HCT116 (cell line): Measurements from ENCODE around the gene FAM9B. TPM values are rescaled to one million over a fixed set of nuclear protein-coding genes. Genes with fewer than 3 reads are reported as not detected.

Experiments
- ATAC-seq: fragments of 200-7000 bp; cut with Tn5 transposase; 2 replicates; pipeline ENCODE4 v1.9.1; 2020; ENCODE audit warnings: mild to moderate bottlenecking, moderate library complexity
- BruUV-seq: library from RNA; stranded (reverse); fragments of 400-500 nt; replicated peaks from 2 replicates; lab custom pipeline; 2021; lab: Mats Ljungman, UMichigan
- CTCF ChIA-PET: fragments of 300-600 bp; sonication (Branson Sonifier 250); formaldehyde crosslinking; loops from one replicate; lab custom pipeline; 2021; ENCODE audit warnings: antibody characterized with exemption; lab: Charles Lee
- POLR2A ChIA-PET: fragments of 300-600, 350-600 bp; sonication (Branson Sonifier 250); formaldehyde crosslinking; loops from one replicate; lab custom pipeline; 2021; ENCODE audit warnings: antibody characterized with exemption; lab: Charles Lee
- RAD21 ChIA-PET, 2 experiments: fragments of 300-600 bp; sonication (Branson Sonifier 250); formaldehyde crosslinking; loops; one replicate each; lab custom pipeline; 2023; ENCODE audit warnings: low total read pairs in 2 of 2; ENCODE audit not compliant: uncharacterized antibody in 2 of 2, unreplicated experiment in 2 of 2, low non-redundant PET in 1 of 2; lab: Charles Lee
- DNase-seq: peaks from one replicate; pipeline ENCODE4 v3.0.0-alpha.2; 2010; ENCODE audit warnings: low read depth, low spot score
- H2AFZ ChIP-seq: fragments of 200-600 bp; shearing (Covaris generic), sonication (generic); 2 replicates; pipeline ENCODE4 v1.6.1; 2017; ENCODE audit warnings: low read depth, mixed run types, mixed read lengths, antibody characterized with exemption, low read length; ENCODE audit not compliant: poor library complexity, severe bottlenecking
- H3K27ac ChIP-seq: 2 replicates; pipeline ENCODE4 v1.5.1; 2012; ENCODE audit warnings: low read depth, low read length
- H3K27me3 ChIP-seq: fragments of 200-600 bp; sonication (generic); 2 replicates; pipeline ENCODE4 v1.6.1; 2016; ENCODE audit warnings: mixed run types, low read length, mixed read lengths; ENCODE audit not compliant: insufficient read depth
- H3K36me3 ChIP-seq, 2 experiments: fragments of 200-500 bp in 1 of 2; fragments of 200-600 bp in 1 of 2; sonication (Bioruptor generic) in 1 of 2; sonication (generic) in 1 of 2; 2 replicates each; pipeline versions ENCODE4 v1.5.1 to v1.6.1; 2014 to 2016; ENCODE audit warnings: low read length in 2 of 2, inconsistent platforms in 1 of 2, mixed read lengths in 1 of 2, mixed run types in 1 of 2; ENCODE audit not compliant: insufficient read depth in 2 of 2, control insufficient read depth in 1 of 2
- H3K4me1 ChIP-seq, 2 experiments: fragments of 200-600 bp in 1 of 2; sonication (generic) in 1 of 2; 2 replicates each; pipeline versions ENCODE4 v1.5.1 to v1.6.1; 2012 to 2017; ENCODE audit warnings: low read length in 2 of 2, inconsistent platforms in 1 of 2, mild to moderate bottlenecking in 1 of 2, mixed read lengths in 1 of 2, mixed run types in 1 of 2, moderate library complexity in 1 of 2; ENCODE audit not compliant: insufficient read depth in 2 of 2, control insufficient read depth in 1 of 2
- H3K4me2 ChIP-seq: fragments of 200-600 bp; sonication (generic); 2 replicates; pipeline ENCODE4 v1.6.1; 2017; ENCODE audit warnings: mixed run types, low read length, mixed read lengths
- H3K4me3 ChIP-seq, 2 experiments: fragments of 200-600 bp in 1 of 2; sonication (generic) in 1 of 2; replicated peaks in 1 of 2; 2 replicates each; pipeline ENCODE4 v1.5.1; 2011 to 2016; ENCODE audit warnings: low read length in 2 of 2, control low read depth in 1 of 2, low read depth in 1 of 2, mild to moderate bottlenecking in 1 of 2, mixed read lengths in 1 of 2, mixed run types in 1 of 2
- H3K79me2 ChIP-seq: fragments of 200-600 bp; sonication (generic); 2 replicates; pipeline ENCODE4 v1.6.1; 2017; ENCODE audit warnings: mild to moderate bottlenecking, mixed run types, low read length, moderate library complexity, mixed read lengths; ENCODE audit not compliant: insufficient read depth
- H3K9ac ChIP-seq: fragments of 200-600 bp; sonication (generic); 2 replicates; pipeline ENCODE4 v1.6.1; 2016; ENCODE audit warnings: low read length, mixed read lengths
- H3K9me2 ChIP-seq: fragments of 200-600 bp; sonication (generic), shearing (Covaris generic); 2 replicates; pipeline ENCODE4 v1.6.1; 2017; ENCODE audit warnings: mixed run types, mild to moderate bottlenecking, moderate library complexity; ENCODE audit not compliant: insufficient read depth
- H3K9me3 ChIP-seq, 2 experiments: fragments of 200-500 bp in 1 of 2; fragments of 200-600 bp in 1 of 2; sonication (Bioruptor generic) in 1 of 2; sonication (generic) in 1 of 2; 2 replicates each; pipeline ENCODE4 v1.6.1; 2014 to 2017; ENCODE audit warnings: low read length in 2 of 2, mixed read lengths in 2 of 2, inconsistent platforms in 1 of 2, low read depth in 1 of 2, mild to moderate bottlenecking in 1 of 2, mixed run types in 1 of 2, moderate library complexity in 1 of 2; ENCODE audit not compliant: control insufficient read depth in 1 of 2, insufficient read depth in 1 of 2
- H4K20me1 ChIP-seq: fragments of 200-600 bp; sonication (generic), shearing (Covaris generic); 2 replicates; pipeline ENCODE4 v1.6.1; 2017; ENCODE audit warnings: mixed run types, mild to moderate bottlenecking, moderate library complexity; ENCODE audit not compliant: insufficient read depth
- ATF3 ChIP-seq: IDR thresholded peaks from 2 replicates; pipeline ENCODE4 v1.6.1; 2012
- CBX3 ChIP-seq: IDR thresholded peaks from 2 replicates; pipeline ENCODE4 v1.6.1; 2012; ENCODE audit warnings: low read depth
- ELF1 ChIP-seq: IDR thresholded peaks from 2 replicates; pipeline ENCODE4 v1.6.1; 2012; ENCODE audit warnings: low read depth, borderline replicate concordance
- EZH2 ChIP-seq: fragments of 200-600 bp; sonication (generic); IDR thresholded peaks from 2 replicates; pipeline ENCODE4 v1.6.1; 2017; ENCODE audit warnings: antibody characterized with exemption, mixed run types
- POLR2A ChIP-seq: IDR thresholded peaks from 2 replicates; pipeline ENCODE4 v1.7.0; 2011; ENCODE audit warnings: borderline replicate concordance; ENCODE audit not compliant: insufficient read depth, insufficient read length; ENCODE audit errors: extremely low read depth
- SP1 ChIP-seq: IDR thresholded peaks from 2 replicates; pipeline ENCODE4 v1.6.1; 2012; ENCODE audit warnings: low read depth
- SRF ChIP-seq: IDR thresholded peaks from 2 replicates; pipeline ENCODE4 v1.6.1; 2012; ENCODE audit warnings: low read depth
- TCF7L2 ChIP-seq: IDR thresholded peaks from 2 replicates; pipeline ENCODE4 v1.7.0; 2011; ENCODE audit warnings: borderline replicate concordance, inconsistent platforms; ENCODE audit not compliant: insufficient read depth, insufficient read length; ENCODE audit errors: extremely low read depth
- ZFX ChIP-seq: fragments of 450-650 bp; IDR thresholded peaks from 2 replicates; pipeline ENCODE4 v1.6.1; 2017
- intact Hi-C: fragments of 100-400 bp; cut with micrococcal nuclease; formaldehyde crosslinking; loops from 2 replicates; pipeline ENCODE4 v1.10.0; 2022
- total RNA-seq: library from RNA; stranded (reverse); gene quantifications from one replicate; pipeline ENCODE4 v1.2.1, GENCODE V29; 2021; ENCODE audit not compliant: unreplicated experiment
- TF ChIP-seq, protein P1 (sequence below), 3 experiments: fragments of 200-600 bp in 1 of 3; sonication (generic) in 1 of 3; IDR thresholded peaks in 2 of 3; conservative IDR thresholded peaks in 1 of 3; 2 replicates each; pipeline ENCODE4 v1.5.1; 2012 to 2017; ENCODE audit warnings: low read depth in 2 of 3, low read length in 2 of 3, antibody characterized with exemption in 1 of 3, borderline replicate concordance in 1 of 3, control low read depth in 1 of 3, mild to moderate bottlenecking in 1 of 3, mixed read lengths in 1 of 3, mixed run types in 1 of 3, moderate library complexity in 1 of 3; ENCODE audit not compliant: insufficient read depth in 1 of 3

The FAM9B gene
- total RNA-seq, 1 experiment from 2014 or later: not detected

DNA sequence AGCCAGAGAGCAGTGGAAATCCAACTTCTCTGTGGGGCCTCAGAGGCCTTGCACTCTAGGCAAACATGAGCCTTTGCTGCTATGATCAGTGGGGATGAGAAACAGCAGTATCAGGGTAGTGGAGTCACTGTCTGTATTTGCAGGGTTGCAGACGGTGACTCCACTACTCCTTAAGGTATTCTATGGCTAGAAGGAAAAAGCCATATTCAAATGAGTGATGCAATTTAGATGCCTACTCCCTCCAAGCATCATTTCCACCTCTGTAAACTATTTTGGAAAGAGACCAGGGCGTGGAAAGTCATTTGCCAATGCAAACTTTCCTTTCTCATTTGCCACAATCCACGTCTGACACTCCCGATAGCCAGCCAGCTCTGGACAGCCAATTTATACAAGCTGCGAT, 35.6 kb upstream of the FAM9B start:
- POLR2A ChIA-PET: no interaction called here
- DNase-seq (no peak), ATAC-seq (no peak)
- H3K79me2 ChIP-seq: no peaks in the 10 kb centered on the region
- H3K27ac ChIP-seq: no peak overlapping the region
- no peak overlapping the region for H2AFZ ChIP-seq
- BruUV-seq: no TSS peak
- no peaks in the 10 kb centered on the region for H3K9me2 ChIP-seq
- no peak overlapping the region for H3K4me2 ChIP-seq
- intact Hi-C loops: no loop called here
- H3K9me3 ChIP-seq: no peaks in the 10 kb centered on the region
- CTCF ChIA-PET: no interaction called here
- no peaks in the 10 kb centered on the region for H3K36me3 ChIP-seq
- no peaks in the 10 kb centered on the region for H3K4me1 ChIP-seq
- H4K20me1 ChIP-seq: no peaks in the 10 kb centered on the region
- no peaks in the 10 kb centered on the region for H3K27me3 ChIP-seq
- RAD21 ChIA-PET: no interaction called here
- H3K9ac ChIP-seq: no peak overlapping the region
- no peak overlapping the region for H3K4me3 ChIP-seq
- TF ChIP-seq ZFX (no peak), CBX3 (no peak), TCF7L2 (no peak), EZH2 (no peak)
- TF ChIP-seq, protein P1, sequence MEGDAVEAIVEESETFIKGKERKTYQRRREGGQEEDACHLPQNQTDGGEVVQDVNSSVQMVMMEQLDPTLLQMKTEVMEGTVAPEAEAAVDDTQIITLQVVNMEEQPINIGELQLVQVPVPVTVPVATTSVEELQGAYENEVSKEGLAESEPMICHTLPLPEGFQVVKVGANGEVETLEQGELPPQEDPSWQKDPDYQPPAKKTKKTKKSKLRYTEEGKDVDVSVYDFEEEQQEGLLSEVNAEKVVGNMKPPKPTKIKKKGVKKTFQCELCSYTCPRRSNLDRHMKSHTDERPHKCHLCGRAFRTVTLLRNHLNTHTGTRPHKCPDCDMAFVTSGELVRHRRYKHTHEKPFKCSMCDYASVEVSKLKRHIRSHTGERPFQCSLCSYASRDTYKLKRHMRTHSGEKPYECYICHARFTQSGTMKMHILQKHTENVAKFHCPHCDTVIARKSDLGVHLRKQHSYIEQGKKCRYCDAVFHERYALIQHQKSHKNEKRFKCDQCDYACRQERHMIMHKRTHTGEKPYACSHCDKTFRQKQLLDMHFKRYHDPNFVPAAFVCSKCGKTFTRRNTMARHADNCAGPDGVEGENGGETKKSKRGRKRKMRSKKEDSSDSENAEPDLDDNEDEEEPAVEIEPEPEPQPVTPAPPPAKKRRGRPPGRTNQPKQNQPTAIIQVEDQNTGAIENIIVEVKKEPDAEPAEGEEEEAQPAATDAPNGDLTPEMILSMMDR (IDR thresholded peaks at IDR 0.05 in 2 of 3, conservative IDR thresholded peaks at IDR 0.05 in 1 of 3; ENCODE audit: borderline replicate concordance in 1 of 3, insufficient read depth in 1 of 3, low read depth in 2 of 3, low read length in 2 of 3): no peak

DNA sequence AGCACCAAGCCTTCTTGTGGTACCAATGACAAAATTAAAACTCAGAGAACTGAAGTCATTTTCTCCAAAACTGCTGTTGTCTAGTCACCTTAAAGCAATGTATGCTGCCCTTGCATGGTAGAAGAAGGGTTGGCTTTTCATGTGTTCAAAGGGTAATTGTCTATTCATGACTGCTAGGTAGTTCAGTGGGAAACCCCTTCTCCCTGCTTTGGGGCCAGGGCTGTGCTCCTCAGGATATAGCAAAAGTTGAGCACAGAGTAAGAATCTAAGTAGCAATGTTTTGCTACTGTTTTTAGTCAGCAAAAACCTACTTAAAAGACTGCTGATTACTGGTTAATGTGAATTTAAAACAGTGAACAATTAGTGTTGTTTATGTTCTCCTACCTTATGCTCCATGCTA, 30.8 kb upstream of the FAM9B start:
- ATAC-seq (no peak), DNase-seq (no peak)
- no peak overlapping the region for H3K4me3 ChIP-seq
- H3K36me3 ChIP-seq: no peaks in the 10 kb centered on the region
- ChIA-PET RAD21 (no interaction called here), POLR2A (no interaction called here), CTCF (no interaction called here)
- no peak overlapping the region for H2AFZ ChIP-seq
- no peak overlapping the region for H3K27ac ChIP-seq
- no peaks in the 10 kb centered on the region for H3K27me3 ChIP-seq
- no peaks in the 10 kb centered on the region for H3K9me2 ChIP-seq
- H3K4me2 ChIP-seq: no peak overlapping the region
- TF ChIP-seq, protein P1 (IDR thresholded peaks at IDR 0.05 in 2 of 3, conservative IDR thresholded peaks at IDR 0.05 in 1 of 3; ENCODE audit: borderline replicate concordance in 1 of 3, insufficient read depth in 1 of 3, low read depth in 2 of 3, low read length in 2 of 3): no peak
- no peak for TF ChIP-seq EZH2
- no peak for TF ChIP-seq SP1
- no peak for TF ChIP-seq SRF
- TF ChIP-seq POLR2A: no peak
- no peak for TF ChIP-seq ATF3
- TF ChIP-seq ELF1: no peak
- H3K9me3 ChIP-seq: no peaks in the 10 kb centered on the region
- H3K9ac ChIP-seq: no peak overlapping the region
- intact Hi-C loops: no loop called here
- H3K4me1 ChIP-seq: no peaks in the 10 kb centered on the region
- BruUV-seq: no TSS peak
- H4K20me1 ChIP-seq: no peaks in the 10 kb centered on the region
- H3K79me2 ChIP-seq: no peaks in the 10 kb centered on the region
